GM19035 (cell line): ENCODE measurements around the gene RBMS1.

ENCODE experiments used
- ATAC-seq: cut with Tn5 transposase; IDR thresholded peaks from one replicate; pipeline ENCODE4 v1.9.1; 2021; ENCODE audit not compliant: unreplicated experiment

Gene RBMS1

DNA sequence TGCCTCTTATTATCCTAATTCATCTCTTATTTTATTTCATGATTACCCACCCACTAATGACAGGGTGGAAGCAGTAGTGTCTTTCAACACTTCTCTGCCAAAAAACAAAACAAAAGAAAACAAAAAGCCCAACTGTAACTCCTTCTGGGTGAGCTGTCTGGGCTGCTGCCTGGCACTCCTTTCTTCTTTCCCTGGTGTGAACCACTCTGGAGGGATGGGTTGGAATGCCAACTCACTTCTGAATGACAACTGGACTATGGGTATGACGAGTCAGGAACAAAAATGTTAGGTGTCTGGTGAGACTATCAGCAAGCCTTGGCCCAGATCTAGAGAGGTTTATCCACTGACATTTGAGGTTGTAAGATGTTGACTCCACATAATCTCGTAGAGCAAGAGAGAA, 205.3 kb downstream of the RBMS1 start:
- ATAC-seq: no peak

DNA sequence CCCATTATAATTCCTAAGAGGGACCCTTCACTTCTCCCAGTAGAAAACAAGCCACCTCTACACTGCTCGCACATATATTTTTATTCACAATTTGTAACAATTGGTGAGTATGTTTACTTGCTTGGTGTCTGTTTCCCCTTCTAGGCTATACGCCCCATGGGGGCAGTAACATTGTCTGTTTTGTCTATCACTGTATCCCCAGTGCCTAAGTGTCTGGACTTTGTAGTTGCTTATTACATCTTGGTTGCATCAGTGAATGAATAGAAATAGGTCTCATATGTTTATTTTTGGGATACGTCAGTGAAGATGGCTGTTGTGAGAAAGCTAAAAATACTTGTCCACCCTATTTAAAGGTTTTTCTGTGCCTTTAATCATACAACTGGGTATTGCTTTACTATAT, 206.1 kb downstream of the RBMS1 start:
- no peak for ATAC-seq

- no peak for ATAC-seq
Measured at GRCh38 chr2:160286551-160286950, 207.1 kb downstream of the RBMS1 start.

DNA sequence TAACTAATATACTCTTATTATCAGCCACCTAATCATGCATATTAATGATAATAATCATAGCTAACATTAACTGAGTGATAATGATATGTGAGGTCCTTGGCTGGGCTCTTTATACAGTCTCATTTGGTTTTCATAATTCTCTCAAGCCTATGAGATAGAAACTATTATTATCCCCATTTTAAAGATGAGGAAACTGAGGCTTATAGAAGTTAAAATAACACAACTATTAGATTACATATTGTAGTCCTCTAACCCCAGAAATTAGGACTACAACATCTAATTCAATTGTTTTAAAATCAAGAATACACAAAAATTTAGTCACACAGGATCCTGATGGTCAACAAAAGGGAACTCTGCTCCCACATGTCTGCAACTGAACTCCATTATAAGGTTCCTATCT, 209.9 kb downstream of the RBMS1 start:
- ATAC-seq: no peak

GRCh38 chr2:160282063-160282580, 211.5 kb downstream of the RBMS1 start:
- no peak for ATAC-seq

GRCh38 chr2:160281213-160281612, 212.4 kb downstream of the RBMS1 start:
- no peak for ATAC-seq

- ATAC-seq: no peak
Measured at GRCh38 chr2:160279813-160280465, 213.7 kb downstream of the RBMS1 start.

GRCh38 chr2:160278879-160279177, 214.8 kb downstream of the RBMS1 start:
- no peak for ATAC-seq

- ATAC-seq: peak; percentile 93
Measured at GRCh38 chr2:160278101-160278878, 215.3 kb downstream of the RBMS1 start.

- no peak for ATAC-seq
Measured at GRCh38 chr2:160277151-160277550, 216.5 kb downstream of the RBMS1 start.

DNA sequence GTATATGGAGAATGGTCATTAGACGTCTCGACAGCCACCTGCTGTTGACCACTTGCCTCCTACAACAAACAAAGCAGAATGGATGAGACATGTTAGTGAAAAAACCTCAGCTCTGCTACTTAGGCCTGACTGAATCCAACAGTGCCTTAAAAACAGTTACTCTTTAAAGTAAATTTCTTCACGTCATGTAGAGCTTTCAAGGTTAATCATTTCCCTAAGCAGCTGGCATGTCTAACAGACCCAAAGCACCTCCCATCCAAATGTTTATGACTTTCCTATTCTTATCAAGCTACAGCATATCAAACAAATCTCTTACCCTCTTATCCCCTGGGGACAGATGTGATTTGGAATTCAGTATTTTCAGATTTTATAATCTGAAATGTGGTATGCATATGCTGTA, 218.0 kb downstream of the RBMS1 start:
- no peak for ATAC-seq

- no peak for ATAC-seq
Measured at GRCh38 chr2:160271171-160272086, 222.2 kb downstream of the RBMS1 start.

- ATAC-seq: no peak
Measured at GRCh38 chr2:160270571-160271113, 223.0 kb downstream of the RBMS1 start.

GRCh38 chr2:160269803-160270570, 223.6 kb downstream of the RBMS1 start:
- peak; percentile 91 for ATAC-seq

GRCh38 chr2:160269365-160269764, 224.2 kb downstream of the RBMS1 start:
- ATAC-seq: peak; percentile 4

DNA sequence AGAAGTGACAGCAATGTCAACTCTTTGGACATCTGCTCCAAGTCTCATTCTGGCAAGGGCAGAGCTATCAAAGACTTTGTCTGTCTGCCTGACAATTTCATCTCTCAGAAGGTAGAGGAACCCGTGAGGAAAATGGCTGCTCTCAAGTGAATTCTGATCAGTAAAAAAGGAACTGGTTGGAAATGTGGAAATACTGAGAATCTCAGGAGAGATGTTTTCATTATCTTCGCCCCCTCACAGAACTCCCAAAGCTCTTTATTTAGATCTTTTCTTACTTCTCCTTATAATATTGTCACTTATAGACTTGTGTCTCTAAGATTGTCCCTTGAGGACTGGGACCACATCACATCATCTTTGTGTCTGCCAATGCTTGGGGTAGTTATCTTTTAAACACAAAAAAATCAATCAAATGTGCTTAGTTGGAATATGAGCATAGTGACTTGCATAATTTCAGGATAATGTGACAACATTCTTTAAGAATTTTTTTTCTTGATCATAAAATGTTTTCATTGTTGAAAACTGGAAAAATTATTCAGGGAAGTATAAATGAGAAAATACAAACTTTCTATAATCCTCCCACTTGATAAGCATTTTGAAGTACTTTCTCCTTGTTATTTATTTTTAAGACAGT, 225.3 kb downstream of the RBMS1 start:
- ATAC-seq: no peak

DNA sequence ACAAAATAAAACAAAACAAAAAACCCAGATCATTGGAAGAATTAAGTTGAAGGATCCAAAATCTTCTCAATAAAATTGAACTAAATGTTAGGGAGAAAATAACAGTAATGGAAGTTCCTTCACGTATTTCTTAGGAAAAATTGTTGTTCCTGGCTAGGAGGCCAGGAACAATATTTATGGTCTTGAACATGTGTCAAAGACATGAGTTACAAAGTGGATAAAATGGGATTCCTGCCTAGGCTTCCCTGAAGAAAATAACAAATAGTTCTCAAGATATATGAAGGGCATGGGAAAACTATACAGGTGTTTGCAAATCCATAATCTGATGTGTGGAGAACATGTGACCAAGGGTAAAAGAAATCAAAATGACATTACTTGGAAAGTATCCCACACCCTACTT, 225.9 kb downstream of the RBMS1 start:
- ATAC-seq: no peak

GRCh38 chr2:160267022-160267421, 226.6 kb downstream of the RBMS1 start:
- no peak for ATAC-seq

DNA sequence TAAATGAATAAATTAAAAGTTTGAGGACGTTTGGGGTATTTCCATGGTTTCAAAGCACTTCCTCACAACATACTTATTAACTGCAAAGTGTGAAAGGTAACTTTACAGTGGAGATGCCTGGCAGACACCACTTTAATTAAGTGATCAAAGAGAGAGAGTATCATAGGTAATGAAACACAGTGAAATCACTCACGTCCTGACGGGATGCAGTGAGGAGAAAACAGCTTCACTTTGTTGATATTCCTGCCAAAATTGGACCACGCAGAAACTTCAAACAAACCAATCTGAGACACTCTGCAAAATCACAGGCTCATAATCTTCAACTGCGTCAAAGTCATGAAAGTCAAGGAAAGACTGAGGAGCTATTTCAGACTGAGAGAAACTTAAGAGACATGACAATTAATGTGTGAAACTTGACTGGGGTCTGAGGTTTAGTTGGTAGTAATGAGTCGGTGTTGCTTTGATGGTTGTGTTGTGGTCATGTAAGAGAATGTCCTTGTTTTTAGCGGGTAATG, 227.5 kb downstream of the RBMS1 start:
- no peak for ATAC-seq

GRCh38 chr2:160264308-160264707, 229.3 kb downstream of the RBMS1 start:
- no peak for ATAC-seq
